HS-27A (cell line): ENCODE data around the gene CD200R1.
A peak's percentile ranks its signal among the peaks of the same experiment; 100 is the strongest.

Source experiments
- DNase-seq: peaks from one replicate; pipeline ENCODE4 v3.0.0-alpha.2; 2012; ENCODE audit warnings: low read depth, missing footprints

The CD200R1 gene

DNA sequence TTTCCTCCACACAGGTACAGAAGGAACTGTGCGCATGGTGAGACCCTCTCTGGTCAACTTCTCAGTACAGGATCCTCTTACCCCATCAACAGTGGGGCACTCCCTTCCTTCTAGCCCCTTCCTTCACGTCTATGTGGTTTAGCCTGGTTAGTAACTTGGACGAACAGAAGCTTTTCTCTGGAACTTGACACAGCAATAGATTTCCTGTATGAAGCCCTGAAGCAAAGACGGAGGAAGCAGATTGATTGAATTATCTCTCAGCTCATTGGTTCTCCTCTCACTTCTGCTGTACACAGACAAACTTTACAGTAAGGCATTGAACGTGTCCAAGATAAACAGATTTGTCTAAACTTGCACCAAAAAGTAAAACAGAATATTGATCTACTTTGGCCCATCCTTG lies at the start of gene CD200R1:
TSS of gene CD200R1 (minus strand) at position 210 of the 400 bp plus-strand sequence. CDS start 246 bp downstream, outside the sequence.
- no peak for DNase-seq

GRCh38 chr3:113021471-113021870 lies 46.6 kb upstream of the CD200R1 start:
- DNase-seq = no peak

- peak; percentile 81 for DNase-seq
Measured at GRCh38 chr3:113019182-113020137, 44.6 kb upstream of the CD200R1 start.

DNA sequence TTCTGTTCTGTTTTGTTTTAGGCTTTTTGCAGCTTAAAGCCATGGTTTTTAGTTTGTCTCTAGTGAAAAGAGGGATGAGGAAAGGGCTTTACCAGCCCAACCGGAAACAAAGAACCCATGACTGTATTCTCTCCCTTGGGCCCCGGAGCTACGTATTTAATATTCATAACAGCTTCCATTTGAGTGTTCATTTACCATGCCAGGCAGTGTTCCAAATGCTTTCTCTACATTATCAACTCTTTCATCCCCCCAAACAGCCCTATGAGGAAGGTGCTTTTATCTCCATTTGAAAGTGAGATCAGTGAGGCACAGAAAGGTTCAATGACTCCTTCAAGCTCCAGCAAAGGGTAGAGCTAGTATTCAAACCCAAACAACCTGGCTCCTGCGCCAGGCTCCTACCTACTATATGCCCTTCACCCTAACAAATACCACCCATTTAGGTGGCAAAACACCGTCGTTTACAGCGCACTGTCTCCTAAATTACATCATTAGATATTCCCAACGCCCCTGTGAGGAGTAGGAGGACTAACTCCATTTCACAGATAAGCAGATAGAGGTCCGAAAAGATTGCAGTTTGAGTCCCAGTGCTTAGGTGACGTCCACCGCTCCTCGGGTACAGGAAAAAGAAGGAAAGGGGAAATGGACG lies 43.8 kb upstream of the CD200R1 start:
- no peak for DNase-seq

DNA sequence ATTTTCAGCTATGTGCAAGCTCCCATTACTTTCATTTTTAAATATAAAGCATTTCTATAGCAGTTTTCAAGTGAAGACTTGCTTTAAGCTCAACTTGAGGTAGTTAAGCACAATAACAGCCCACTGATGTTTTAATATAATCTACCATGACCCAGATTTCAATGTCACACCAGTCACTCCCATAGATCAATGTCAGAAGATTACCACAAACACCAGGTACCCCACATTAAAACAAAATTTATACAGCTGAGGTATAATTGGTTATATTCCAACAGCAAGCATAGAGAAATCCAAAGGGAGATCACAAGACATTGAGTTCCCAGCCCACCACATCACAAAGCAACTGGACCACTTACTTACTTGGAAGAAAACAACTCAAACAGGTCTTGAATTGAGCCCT lies 38.7 kb upstream of the CD200R1 start:
- no peak for DNase-seq

GRCh38 chr3:113008117-113008516 lies 33.2 kb upstream of the CD200R1 start:
- no peak for DNase-seq

- DNase-seq = no peak
Measured at GRCh38 chr3:113006359-113007056, 31.6 kb upstream of the CD200R1 start.

DNA sequence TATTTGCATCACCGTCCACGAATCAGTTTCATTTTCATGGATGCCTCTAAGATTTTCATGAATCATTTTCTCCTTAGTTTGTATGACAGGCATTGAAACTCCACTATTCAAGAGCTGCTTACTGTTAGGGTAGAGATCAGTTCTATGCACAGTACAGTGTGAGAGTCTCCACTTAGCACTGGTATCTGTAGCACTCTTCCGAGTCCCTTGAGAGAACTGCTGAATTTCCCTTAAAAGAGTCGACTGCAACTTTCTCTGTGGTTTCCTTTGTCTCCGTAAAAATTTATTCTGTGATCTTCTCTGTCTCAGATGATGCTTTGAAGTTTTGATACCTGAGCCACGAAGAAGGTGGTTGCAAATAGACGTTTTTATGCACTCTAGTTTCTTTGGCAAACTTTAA lies 30.7 kb upstream of the CD200R1 start:
- DNase-seq = no peak

- no peak for DNase-seq
Measured at GRCh38 chr3:113002679-113003078, 27.8 kb upstream of the CD200R1 start.

GRCh38 chr3:113002037-113002436 lies 27.1 kb upstream of the CD200R1 start:
- no peak for DNase-seq

DNA sequence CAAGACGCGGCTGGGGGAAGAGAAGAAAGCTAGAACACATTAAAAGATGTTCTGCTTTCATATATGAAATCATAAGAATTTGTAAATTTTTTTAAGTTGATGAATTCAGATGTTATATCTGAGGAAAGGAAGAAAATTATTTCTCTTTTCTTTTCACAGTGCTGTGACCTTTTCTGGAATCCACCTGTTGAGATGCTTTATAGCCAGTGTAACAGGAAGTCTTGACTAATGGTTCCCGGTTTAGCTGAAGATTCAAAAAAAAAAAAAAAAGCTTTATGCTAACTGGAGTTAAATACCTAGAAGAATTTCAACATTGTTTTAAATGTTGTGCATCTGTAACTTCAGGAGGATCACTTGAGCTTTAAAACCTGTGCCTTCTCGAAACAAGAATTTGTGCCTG lies 25.8 kb upstream of the CD200R1 start:
- DNase-seq = no peak

DNA sequence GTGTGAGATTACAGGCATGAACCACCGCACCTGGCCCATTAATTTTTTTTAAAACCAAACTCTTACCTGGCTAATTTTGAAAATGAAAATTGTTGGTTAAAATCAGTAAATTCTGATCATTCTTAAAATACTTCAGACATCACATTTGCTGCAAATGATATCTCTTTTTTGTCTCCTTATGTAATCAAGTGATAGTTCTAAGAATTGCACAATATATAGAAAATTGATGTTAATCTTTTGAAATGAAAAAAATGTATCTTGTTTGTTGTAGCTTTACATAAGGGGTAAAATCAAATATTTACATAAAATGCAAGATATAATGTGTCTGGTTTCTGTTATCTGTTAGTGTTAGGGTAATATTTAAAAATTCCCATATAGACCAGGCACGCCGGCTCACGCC lies 20.9 kb upstream of the CD200R1 start:
- no peak for DNase-seq

GRCh38 chr3:112990672-112991602 lies 16.0 kb upstream of the CD200R1 start, which contains the start of gene GTPBP8:
Gene GTPBP8 (plus strand): TSS chr3:112990984. CDS start chr3:112991000, 16 bp downstream.
- peak; percentile 68 for DNase-seq

DNA sequence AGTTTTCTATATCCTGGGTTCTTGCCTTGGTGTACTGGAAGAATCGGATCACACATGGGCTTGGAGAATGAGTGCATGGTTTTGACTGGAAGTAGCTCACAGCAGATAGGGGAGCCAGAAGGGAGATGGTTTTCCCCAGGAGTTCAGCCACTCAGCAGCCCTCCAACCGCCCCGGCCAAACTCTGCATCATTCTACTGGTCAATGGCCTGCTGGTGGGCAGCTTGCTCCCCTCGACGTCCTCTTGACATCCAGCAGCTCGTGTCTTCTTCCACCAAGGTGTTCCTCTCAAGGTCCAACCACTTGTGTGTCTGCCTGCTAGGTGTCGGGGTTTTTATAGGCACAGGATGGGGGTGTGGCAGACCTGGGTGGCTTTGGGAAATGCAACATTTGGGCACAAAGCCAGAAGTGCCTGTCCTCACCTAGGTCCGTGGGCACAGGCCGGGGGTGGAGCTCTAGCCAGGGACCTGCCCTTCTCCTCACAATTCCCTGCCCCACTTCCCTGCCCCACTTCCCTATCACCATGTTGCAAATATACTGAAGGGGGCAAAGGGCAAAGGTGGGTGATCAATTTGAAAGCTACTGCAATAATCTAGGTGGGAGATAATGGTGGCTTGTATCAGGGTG lies 12.9 kb upstream of the CD200R1 start:
- no peak for DNase-seq

GRCh38 chr3:112984485-112984884 lies 9.6 kb upstream of the CD200R1 start:
- DNase-seq = no peak

- DNase-seq = no peak
Measured at GRCh38 chr3:112982710-112983109, 7.8 kb upstream of the CD200R1 start.

DNA sequence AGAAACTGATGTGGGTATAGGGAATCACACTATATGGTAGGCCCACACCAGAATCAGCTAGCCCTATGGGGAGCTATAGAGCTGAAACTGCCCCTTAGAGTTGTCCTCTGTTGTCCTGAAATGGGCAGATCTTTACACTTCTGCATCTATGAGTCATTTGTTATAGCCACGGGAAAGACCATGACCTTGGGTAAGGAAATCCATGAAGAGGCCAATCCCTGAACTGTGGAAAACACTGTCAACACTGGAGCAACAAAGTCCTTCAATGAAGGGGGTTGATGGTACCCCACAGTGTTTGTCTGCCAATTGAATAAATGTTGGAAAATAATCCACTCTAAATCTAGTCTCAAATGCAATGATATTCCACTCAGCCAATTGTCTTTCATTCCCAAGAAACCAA lies 5.2 kb upstream of the CD200R1 start:
- DNase-seq = no peak

DNA sequence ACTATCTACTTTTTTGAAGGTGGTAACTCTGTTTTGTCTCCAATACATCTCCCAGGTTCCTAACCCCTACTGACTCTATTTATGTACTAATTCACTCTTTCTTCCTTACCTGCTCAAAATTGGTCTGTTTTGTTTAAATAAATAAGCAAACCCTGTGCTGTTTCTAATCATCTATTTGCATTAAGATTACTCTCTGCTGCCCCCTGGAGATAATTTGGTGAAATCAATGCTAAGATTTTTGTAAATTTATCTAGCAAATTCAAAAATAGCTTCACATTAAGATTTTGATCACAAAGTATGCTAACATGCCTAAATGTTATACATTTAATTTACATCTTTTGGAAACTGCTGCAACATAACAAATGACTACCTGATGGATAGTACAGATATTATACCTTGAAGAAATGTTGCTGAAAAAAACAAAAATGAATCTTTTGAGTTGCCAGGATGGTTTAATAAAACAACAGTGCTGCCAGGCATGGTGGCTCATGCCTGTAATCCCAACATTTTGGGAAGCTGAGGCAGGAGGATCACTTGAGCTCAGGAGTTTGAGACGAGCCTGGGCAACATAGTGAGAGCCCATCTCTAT lies 4.4 kb upstream of the CD200R1 start:
- DNase-seq = peak; percentile 5

GRCh38 chr3:112976953-112977352 lies 2.0 kb upstream of the CD200R1 start:
- DNase-seq = no peak

DNA sequence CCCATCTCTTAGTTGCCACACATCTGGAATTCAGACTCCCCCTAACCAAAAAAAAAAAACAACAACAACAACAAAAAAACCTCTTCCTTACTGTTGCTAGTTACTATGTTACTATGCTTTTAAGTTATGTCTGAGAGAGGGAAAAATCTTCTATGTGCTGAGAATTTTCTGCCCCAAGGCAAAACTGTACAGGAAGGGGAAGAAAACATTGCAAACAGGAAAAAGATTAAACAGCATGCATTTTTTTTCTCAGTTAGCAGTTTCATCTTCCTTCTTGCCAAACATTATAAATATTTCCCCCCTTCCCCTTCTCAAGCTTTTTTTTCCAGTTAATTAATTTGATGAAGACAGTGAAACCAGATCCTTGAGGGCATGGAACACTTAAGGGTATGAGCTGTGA lies 1.1 kb upstream of the CD200R1 start:
- DNase-seq = no peak

GRCh38 chr3:112974178-112974517 lies 755 bp downstream of the CD200R1 start:
- no peak for DNase-seq
